Stomach (tissue), 4 donors: ENCODE data around the gene SLC29A3.

Source experiments
- POLR2A ChIP-seq, 4 donors: fragments of 450-650 bp; IDR thresholded peaks; one replicate each; pipeline ENCODE4 v1.6.1; 2016; ENCODE audit warnings: antibody characterized with exemption in 4 of 4, control low read depth in 2 of 4, mild to moderate bottlenecking in 1 of 4, moderate library complexity in 1 of 4
- POLR2AphosphoS5 ChIP-seq, 3 donors: sonication (generic); formaldehyde crosslinking; IDR thresholded peaks; one replicate each; pipeline ENCODE4 v1.6.1; 2016; ENCODE audit warnings: antibody characterized with exemption in 3 of 3
- TF ChIP-seq, protein P1 (sequence below), 7 experiments: fragments of 450-650 bp in 4 of 7; fragments of 200-600 bp in 3 of 7; sonication (generic) in 3 of 7; IDR thresholded peaks; one replicate each; pipeline ENCODE4 v1.5.1; 2016 to 2019; ENCODE audit warnings: antibody characterized with exemption in 7 of 7, control low read depth in 2 of 7, mild to moderate bottlenecking in 1 of 7

DNA sequence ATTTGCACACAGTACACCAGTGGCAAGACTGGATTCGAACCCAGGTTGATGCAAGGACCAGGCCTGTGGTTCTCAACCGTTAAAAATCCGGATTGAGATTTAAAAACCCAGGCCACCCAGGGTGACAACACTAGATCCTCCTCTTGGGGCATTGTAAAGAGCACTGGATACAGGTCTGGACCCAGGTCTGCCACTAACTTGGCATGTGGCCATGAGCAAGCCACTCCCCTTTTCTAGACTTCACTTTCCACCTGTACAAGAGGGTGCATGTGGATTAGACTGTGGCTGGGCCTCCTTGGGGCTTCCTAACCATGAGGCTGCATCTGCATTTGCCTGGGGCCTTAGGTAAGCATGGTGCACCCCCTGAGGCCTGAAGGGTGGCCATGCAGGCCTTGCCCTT is 21.7 kb upstream of the SLC29A3 start:
- no peak for TF ChIP-seq POLR2A (IDR thresholded peaks at IDR 0.05)
- TF ChIP-seq, protein P1, sequence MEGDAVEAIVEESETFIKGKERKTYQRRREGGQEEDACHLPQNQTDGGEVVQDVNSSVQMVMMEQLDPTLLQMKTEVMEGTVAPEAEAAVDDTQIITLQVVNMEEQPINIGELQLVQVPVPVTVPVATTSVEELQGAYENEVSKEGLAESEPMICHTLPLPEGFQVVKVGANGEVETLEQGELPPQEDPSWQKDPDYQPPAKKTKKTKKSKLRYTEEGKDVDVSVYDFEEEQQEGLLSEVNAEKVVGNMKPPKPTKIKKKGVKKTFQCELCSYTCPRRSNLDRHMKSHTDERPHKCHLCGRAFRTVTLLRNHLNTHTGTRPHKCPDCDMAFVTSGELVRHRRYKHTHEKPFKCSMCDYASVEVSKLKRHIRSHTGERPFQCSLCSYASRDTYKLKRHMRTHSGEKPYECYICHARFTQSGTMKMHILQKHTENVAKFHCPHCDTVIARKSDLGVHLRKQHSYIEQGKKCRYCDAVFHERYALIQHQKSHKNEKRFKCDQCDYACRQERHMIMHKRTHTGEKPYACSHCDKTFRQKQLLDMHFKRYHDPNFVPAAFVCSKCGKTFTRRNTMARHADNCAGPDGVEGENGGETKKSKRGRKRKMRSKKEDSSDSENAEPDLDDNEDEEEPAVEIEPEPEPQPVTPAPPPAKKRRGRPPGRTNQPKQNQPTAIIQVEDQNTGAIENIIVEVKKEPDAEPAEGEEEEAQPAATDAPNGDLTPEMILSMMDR (IDR thresholded peaks at IDR 0.05): no peak
- no peak for TF ChIP-seq POLR2AphosphoS5 (IDR thresholded peaks at IDR 0.05)
